Heart left ventricle (tissue), 16 donors: ENCODE measurements around the gene UROS. TPM values are rescaled to one million over a fixed set of nuclear protein-coding genes. Genes with fewer than 3 reads are reported as not detected.
A peak's percentile ranks its signal among the peaks of the same experiment; 100 is the strongest.

Source experiments
- ATAC-seq, 4 donors: fragments of 200-7000 bp; cut with Tn5 transposase; one replicate each; pipeline ENCODE4 v1.9.1; 2020 to 2022; ENCODE audit warnings: moderate library complexity in 4 of 4, mild to moderate bottlenecking in 3 of 4, moderate number of reproducible peaks in 1 of 4
- DNase-seq, 5 donors: peaks; one replicate each; pipeline ENCODE4 v3.0.0-alpha.2; 2020
- H3K27ac ChIP-seq, 12 donors: fragments of 200-600 bp; sonication (generic) in 4 of 12; one replicate each; pipeline versions ENCODE4 v1.5.0 to v1.8.0; 2016 to 2022; ENCODE audit warnings: mild to moderate bottlenecking in 2 of 12
- H3K27me3 ChIP-seq, 9 donors: fragments of 200-600 bp; sonication (generic) in 2 of 9; one replicate each; pipeline versions ENCODE4 v1.5.1 to v1.8.0; 2016 to 2022; ENCODE audit warnings: mild to moderate bottlenecking in 3 of 9
- H3K36me3 ChIP-seq, 9 donors: fragments of 200-600 bp; sonication (generic) in 2 of 9; one replicate each; pipeline versions ENCODE4 v1.5.0 to v1.8.0; 2018 to 2022; ENCODE audit warnings: mild to moderate bottlenecking in 2 of 9
- H3K4me1 ChIP-seq, 12 donors: fragments of 200-600 bp; sonication (generic) in 4 of 12; one replicate each; pipeline versions ENCODE4 v1.5.0 to v1.8.0; 2016 to 2022; ENCODE audit warnings: mild to moderate bottlenecking in 3 of 12
- H3K4me3 ChIP-seq, 12 donors: fragments of 200-600 bp; sonication (generic) in 4 of 12; one replicate each; pipeline versions ENCODE4 v1.5.0 to v1.8.0; 2017 to 2022; ENCODE audit warnings: mild to moderate bottlenecking in 9 of 12, moderate library complexity in 4 of 12
- H3K9me3 ChIP-seq, 12 donors: fragments of 200-600 bp; sonication (generic) in 4 of 12; one replicate each; pipeline versions ENCODE4 v1.5.0 to v1.8.0; 2016 to 2022; ENCODE audit warnings: mild to moderate bottlenecking in 1 of 12
- POLR2A ChIP-seq, 2 donors: fragments of 450-650 bp; IDR thresholded peaks; one replicate each; pipeline ENCODE4 v1.6.1; 2017; ENCODE audit warnings: antibody characterized with exemption in 2 of 2, mild to moderate bottlenecking in 2 of 2, moderate library complexity in 2 of 2
- WGBS, 4 donors: extraction: QIAGEN DNeasy Blood & Tissue Kit in 2 of 4; methylation state at CpG; one replicate each; pipeline versions ENCODE4 v1.1.5 to v1.1.7; 2013 to 2018; 5-methylcytosine and 5-hydroxymethylcytosine counted together
- intact Hi-C, 10 donors: fragments of 100-400 bp; cut with DNase I; formaldehyde crosslinking; loops; one replicate each; pipeline versions ENCODE4 v1.11.1 to v1.14.2; 2022
- polyA plus RNA-seq, 2 donors: library from polyadenylated mRNA; stranded (reverse); fragments of 200-250 nt; gene quantifications; one replicate each; pipeline ENCODE4 v1.2.3, GENCODE V29; 2013
- total RNA-seq, 9 donors: library from RNA; depleted of rRNA in 2 of 9; stranded (reverse); fragments of >200 nt in 2 of 9; fragmentation: NEBNext Ultra II Directional in 3 of 9; extraction: Animal tissue kit (Norgen Biotek cat#: 25700) in 3 of 9; gene quantifications; one replicate each; pipeline versions ENCODE4 v1.1.0 to v1.2.4, GENCODE V29; 2016 to 2023
- TF ChIP-seq, protein P1 (sequence below), 12 donors: fragments of 200-600 bp; sonication (generic) in 4 of 12; IDR thresholded peaks; one replicate each; pipeline versions ENCODE4 v1.5.0 to v1.8.0; 2018 to 2022; ENCODE audit warnings: antibody characterized with exemption in 12 of 12, mild to moderate bottlenecking in 5 of 12
- donor health status: ischemic (EF 13 %, LVEDD 7.1; RV severe dilation, severe dysfunction).
- donor health status: healthy with polysubstance abuse.
- donor health status: DM: no; HTN: yes; CAD: no.
- donor health status: DM: no; HTN: no; CAD: no.
- donor health status: ischemic (EF 25% LVEDD 6.9; RV normal size, moderate dysfunction).
- donor health status: ischemic (EF 25% LVEDD 5.7; RV mildly dilated, moderate dysfunction).
- donor health status: healthy.
- donor health status: DM: yes; HTN: yes; CAD: no.
- donor health status: ischemic (EF 35%, LVEDD 5.7; RV mildly dilated, moderate dysfunction).
- donor health status: nonischemic (EF 11% LVEDD 7.7; RV severe dilation, severe dysfunction).
- donor health status: DM: yes; HTN: yes; CAD: no.
- donor health status: PGD.
- donor health status: ischemic (EF 29% LVEDD 5.4; RV normal size, mild dysfunction).
- donor health status: nonischemic (EF 23%, LVEDD 6.1; RV moderate dilation, normal function).

The UROS gene
- total and polyA plus RNA-seq, 11 donors = 38.3 to 81.4 (median 68.5) TPM

DNA sequence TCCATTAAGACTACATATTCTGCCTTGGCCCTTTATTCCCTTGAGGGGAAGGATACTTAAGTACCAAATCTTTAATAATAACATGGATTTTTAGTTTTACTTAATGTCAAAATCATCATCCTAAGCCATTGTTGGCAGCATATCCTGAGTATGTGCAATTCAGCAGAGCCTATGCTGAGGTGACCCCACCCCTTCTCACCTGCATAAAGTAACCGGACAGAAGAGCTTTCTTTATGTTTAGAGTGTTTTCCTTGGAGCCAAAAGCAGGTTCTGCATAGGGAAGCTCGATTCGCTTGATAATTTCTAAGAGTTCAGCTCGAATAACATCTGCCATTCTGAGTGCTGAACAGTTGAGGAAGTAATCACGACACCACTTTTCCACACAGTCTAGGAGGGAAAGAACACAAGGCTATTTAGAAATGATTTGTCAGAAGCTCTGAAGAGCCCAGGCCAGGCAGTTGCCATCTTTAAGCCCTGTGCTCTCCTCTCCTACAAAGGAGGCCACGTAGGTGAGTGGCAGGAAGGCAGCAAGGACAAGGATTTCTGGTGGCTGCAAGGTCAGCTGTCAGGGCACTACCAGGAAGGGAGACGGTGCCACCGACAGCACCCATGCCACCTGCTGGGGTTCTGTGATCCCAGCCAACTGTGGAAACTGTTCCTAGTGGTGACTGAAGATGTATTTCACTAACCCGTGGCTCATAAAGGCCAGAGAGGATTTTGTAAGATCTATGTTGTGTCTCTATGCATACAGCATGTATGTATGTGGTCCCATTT is 15.9 kb upstream of the UROS start:
- no peaks in the 10 kb centered on the region for H3K9me3 ChIP-seq
- intact Hi-C loops = no loop called here
- no peaks in the 10 kb centered on the region for H3K27me3 ChIP-seq
- ATAC-seq (peak in 1 of 4 donors; percentile 12), DNase-seq (no peak)
- H3K4me3 ChIP-seq = no peak overlapping the region
- peaks cover 0 to 3% (median 0%) of the 10 kb centered on the region in 12 donors for H3K4me1 ChIP-seq
- TF ChIP-seq, protein P1, sequence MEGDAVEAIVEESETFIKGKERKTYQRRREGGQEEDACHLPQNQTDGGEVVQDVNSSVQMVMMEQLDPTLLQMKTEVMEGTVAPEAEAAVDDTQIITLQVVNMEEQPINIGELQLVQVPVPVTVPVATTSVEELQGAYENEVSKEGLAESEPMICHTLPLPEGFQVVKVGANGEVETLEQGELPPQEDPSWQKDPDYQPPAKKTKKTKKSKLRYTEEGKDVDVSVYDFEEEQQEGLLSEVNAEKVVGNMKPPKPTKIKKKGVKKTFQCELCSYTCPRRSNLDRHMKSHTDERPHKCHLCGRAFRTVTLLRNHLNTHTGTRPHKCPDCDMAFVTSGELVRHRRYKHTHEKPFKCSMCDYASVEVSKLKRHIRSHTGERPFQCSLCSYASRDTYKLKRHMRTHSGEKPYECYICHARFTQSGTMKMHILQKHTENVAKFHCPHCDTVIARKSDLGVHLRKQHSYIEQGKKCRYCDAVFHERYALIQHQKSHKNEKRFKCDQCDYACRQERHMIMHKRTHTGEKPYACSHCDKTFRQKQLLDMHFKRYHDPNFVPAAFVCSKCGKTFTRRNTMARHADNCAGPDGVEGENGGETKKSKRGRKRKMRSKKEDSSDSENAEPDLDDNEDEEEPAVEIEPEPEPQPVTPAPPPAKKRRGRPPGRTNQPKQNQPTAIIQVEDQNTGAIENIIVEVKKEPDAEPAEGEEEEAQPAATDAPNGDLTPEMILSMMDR (IDR thresholded peaks at IDR 0.05) = no peak
- no peak for TF ChIP-seq POLR2A (IDR thresholded peaks at IDR 0.05)
- 80 to 86% (median 84%) methylated on average over 9 of the region's 9 CpGs for WGBS, 4 donors
- H3K27ac ChIP-seq = no peak overlapping the region
- peaks cover 0 to 100% (median 91%) of the 10 kb centered on the region in 9 donors for H3K36me3 ChIP-seq

DNA sequence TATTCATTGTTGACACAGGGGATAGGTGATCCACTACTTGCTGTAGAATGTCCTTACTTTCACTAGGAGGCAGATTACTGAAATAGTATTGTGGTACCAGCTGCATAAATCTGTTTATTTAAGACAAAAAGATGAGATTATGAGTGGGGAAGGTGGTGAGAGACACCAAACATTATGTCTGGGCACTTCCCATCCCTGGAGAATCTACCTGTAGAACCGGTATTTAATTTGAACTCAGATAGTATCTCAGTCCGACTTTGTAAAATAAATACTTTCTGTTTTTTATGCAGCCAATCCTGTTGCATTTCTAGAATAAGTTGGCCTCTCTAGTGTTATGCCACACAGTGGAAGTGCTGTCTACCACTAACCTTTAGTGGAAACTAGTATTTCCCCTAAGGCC is 13.7 kb upstream of the UROS start:
- DNase-seq = no peak
- Histone ChIP-seq H3K27ac (no peak overlapping the region), H3K9me3 (no peaks in the 10 kb centered on the region), H3K4me1 (no peaks in the 10 kb centered on the region), H3K4me3 (no peak overlapping the region), H3K36me3 (peaks cover 0 to 100% (median 100%) of the 10 kb centered on the region in 9 donors), H3K27me3 (no peaks in the 10 kb centered on the region)
- 80 to 90% (median 82%) methylated on average over 2 of the region's 2 CpGs for WGBS, 4 donors
- TF ChIP-seq, protein P1 (IDR thresholded peaks at IDR 0.05) = no peak
- no peak for TF ChIP-seq POLR2A (IDR thresholded peaks at IDR 0.05)
- peak in 1 of 4 donors; percentile 14 for ATAC-seq
- intact Hi-C loops = no loop called here

DNA sequence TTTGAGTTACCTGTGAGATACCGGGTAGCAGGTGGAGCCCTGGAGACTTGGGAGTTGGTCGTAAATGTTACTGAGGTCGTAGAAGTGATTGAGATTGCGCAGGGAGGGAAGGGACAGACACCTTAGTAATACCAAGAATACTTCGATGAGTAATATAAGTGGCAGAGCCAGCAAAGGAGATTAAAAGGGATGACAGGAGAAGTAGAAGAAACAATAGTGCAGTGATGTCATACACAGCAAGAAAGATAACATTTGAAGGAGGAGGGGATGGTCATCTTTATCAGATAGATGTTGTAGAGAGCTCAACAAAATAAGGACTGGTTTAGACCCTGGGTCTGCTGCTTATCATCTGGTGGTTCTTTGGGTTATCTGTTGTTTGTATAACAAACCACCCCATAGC is 5.3 kb upstream of the UROS start:
- peaks cover 6 to 25% (median 21%) of the 10 kb centered on the region in 12 donors for H3K4me1 ChIP-seq
- H3K27me3 ChIP-seq = no peaks in the 10 kb centered on the region
- no peak for TF ChIP-seq POLR2A (IDR thresholded peaks at IDR 0.05)
- TF ChIP-seq, protein P1 (IDR thresholded peaks at IDR 0.05) = no peak
- WGBS, 4 donors = 92 to 95% (median 94%) methylated on average over 5 of the region's 5 CpGs
- no peak for DNase-seq
- intact Hi-C loops = loop anchor here in 1 of 10 donors (10.0 kb wide), 1 partner anchor 84 kb away; no protein-coding TSS in a partner anchor
- H3K36me3 ChIP-seq = peaks cover 0 to 81% (median 67%) of the 10 kb centered on the region in 9 donors
- H3K9me3 ChIP-seq = no peaks in the 10 kb centered on the region
- H3K27ac ChIP-seq = no peak overlapping the region
- H3K4me3 ChIP-seq = no peak overlapping the region
- ATAC-seq = no peak

DNA sequence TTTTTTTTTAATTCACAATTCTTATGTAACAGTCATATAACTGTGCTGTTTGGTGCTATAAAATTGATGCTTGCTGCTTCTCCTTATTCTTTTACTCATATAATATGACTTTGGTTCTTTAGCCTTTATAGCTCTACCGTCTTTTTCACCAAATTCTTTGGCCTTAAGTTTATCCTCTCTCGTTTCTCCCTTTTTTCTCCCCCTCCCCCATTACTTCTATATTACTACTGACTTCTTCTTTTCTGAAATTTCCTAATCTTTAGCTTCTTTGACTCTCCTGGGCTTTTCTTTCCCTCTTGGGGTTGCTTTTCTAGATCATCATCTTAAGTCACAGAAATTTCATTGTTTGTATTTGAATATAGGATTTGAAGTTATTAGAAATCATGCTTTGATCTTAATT is 4.1 kb upstream of the UROS start:
- Histone ChIP-seq H3K9me3 (no peaks in the 10 kb centered on the region), H3K27me3 (no peaks in the 10 kb centered on the region), H3K4me3 (no peak overlapping the region), H3K36me3 (peaks cover 0 to 69% (median 56%) of the 10 kb centered on the region in 9 donors), H3K27ac (no peak overlapping the region), H3K4me1 (peaks cover 6 to 29% (median 25%) of the 10 kb centered on the region in 12 donors)
- ATAC-seq = no peak
- intact Hi-C loops = loop anchor here in 1 of 10 donors (10.0 kb wide), 1 partner anchor 82 kb away; no protein-coding TSS in a partner anchor
- TF ChIP-seq POLR2A (IDR thresholded peaks at IDR 0.05) = no peak
- TF ChIP-seq, protein P1 (IDR thresholded peaks at IDR 0.05) = no peak
- 84 to 91% (median 89%) methylated on average over 2 of the region's 2 CpGs for WGBS, 4 donors
- DNase-seq = no peak
